ENCODE results near the gene L1CAM.

L1CAM gene

GRCh38 chrX:153879741-153880439 is 6.1 kb downstream of the L1CAM start:
- DNase-seq = peak in 2 of 10 donors; percentile 38 to 66
- intact Hi-C loops (cut with DNase I) = loop anchor here (10.0 kb wide), 1 partner anchor 55 kb away; no protein-coding TSS in a partner anchor

- peak in 1 of 10 donors; percentile 80 for DNase-seq
- intact Hi-C loops (cut with DNase I) = no loop called here
These were observed 6.9 kb downstream of the L1CAM start for GRCh38 chrX:153878969-153879653.

GRCh38 chrX:153878345-153878744 is 7.6 kb downstream of the L1CAM start:
- DNase-seq = no peak
- intact Hi-C loops (cut with DNase I) = no loop called here

- DNase-seq = peak in 1 of 10 donors; percentile 34
- intact Hi-C loops (cut with DNase I) = no loop called here
These were observed 8.3 kb downstream of the L1CAM start for GRCh38 chrX:153877571-153878261.

GRCh38 chrX:153876112-153876491 is 9.9 kb downstream of the L1CAM start:
- intact Hi-C loops (cut with DNase I) = no loop called here
- DNase-seq = no peak

GRCh38 chrX:153875391-153876111 is 10.4 kb downstream of the L1CAM start:
- peak in 6 of 10 donors; percentile 42 to 94 (median 58) for DNase-seq
- intact Hi-C loops (cut with DNase I) = no loop called here

- intact Hi-C loops (cut with DNase I) = no loop called here
- DNase-seq = peak in 1 of 10 donors; percentile 31
These were observed 11.4 kb downstream of the L1CAM start for GRCh38 chrX:153874366-153875125.

GRCh38 chrX:153874085-153874365 is 11.9 kb downstream of the L1CAM start:
- peak in 1 of 10 donors; percentile 18 for DNase-seq
- intact Hi-C loops (cut with DNase I) = no loop called here

- intact Hi-C loops (cut with DNase I) = no loop called here
- peak in 1 of 10 donors; percentile 65 for DNase-seq
These were observed 12.5 kb downstream of the L1CAM start for GRCh38 chrX:153873282-153874084.

GRCh38 chrX:153871946-153872878 is 13.8 kb downstream of the L1CAM start:
- DNase-seq = peak in 2 of 10 donors; percentile 78 to 83
- intact Hi-C loops (cut with DNase I) = no loop called here

- intact Hi-C loops (cut with DNase I) = no loop called here
- no peak for DNase-seq
These were observed 14.5 kb downstream of the L1CAM start for GRCh38 chrX:153871451-153871850.

- intact Hi-C loops (cut with DNase I) = no loop called here
- DNase-seq = no peak
These were observed 15.1 kb downstream of the L1CAM start for GRCh38 chrX:153870791-153871360.

- DNase-seq = no peak
These were observed 15.7 kb downstream of the L1CAM start for GRCh38 chrX:153870288-153870690.

GRCh38 chrX:153869473-153870287 is 16.3 kb downstream of the L1CAM start:
- peak in 1 of 10 donors; percentile 82 for DNase-seq
- intact Hi-C loops (cut with DNase I) = no loop called here

More at GRCh38 chrX:153870288-153870690, 15.7 kb downstream of the L1CAM start:
- intact Hi-C loops (cut with DNase I) = no loop called here

- intact Hi-C loops (cut with DNase I) = no loop called here
- DNase-seq = peak in 1 of 10 donors; percentile 67
These were observed 17.1 kb downstream of the L1CAM start for GRCh38 chrX:153868576-153869472.

- intact Hi-C loops (cut with DNase I) = no loop called here
- DNase-seq = peak in 1 of 10 donors; percentile 58
These were observed 18.3 kb downstream of the L1CAM start for GRCh38 chrX:153867671-153868070.

Measured in posterior cingulate gyrus (tissue), 11 donors.